Sigmoid colon (tissue), 4 donors: ENCODE results near the gene WNT7A.

Source experiments
- CTCF ChIP-seq, 4 experiments: fragments of 450-650 bp in 3 of 4; fragments of 200-600 bp in 1 of 4; IDR thresholded peaks; one replicate each; pipeline ENCODE4 v1.5.1; 2016 to 2019; ENCODE audit warnings: antibody characterized with exemption in 4 of 4, mild to moderate bottlenecking in 3 of 4, moderate library complexity in 2 of 4
- EP300 ChIP-seq, 4 donors: sonication (generic); formaldehyde crosslinking; IDR thresholded peaks; one replicate each; pipeline ENCODE4 v1.6.1; 2017; ENCODE audit warnings: antibody characterized with exemption in 4 of 4
- POLR2A ChIP-seq, 2 donors: fragments of 450-650 bp; IDR thresholded peaks; one replicate each; pipeline ENCODE4 v1.6.1; 2016; ENCODE audit warnings: antibody characterized with exemption in 2 of 2, mild to moderate bottlenecking in 2 of 2, moderate library complexity in 2 of 2

- TF ChIP-seq CTCF (IDR thresholded peaks at IDR 0.05) (no peak), EP300 (IDR thresholded peaks at IDR 0.05) (no peak), POLR2A (IDR thresholded peaks at IDR 0.05) (no peak)
Measured at GRCh38 chr3:13768453-13768852, 111.4 kb downstream of the WNT7A start.
